ENCODE results near the gene CD200R1. TPM values are rescaled to one million over a fixed set of nuclear protein-coding genes. Genes with fewer than 3 reads are reported as not detected.

CD200R1 gene
- total and polyA plus RNA-seq, 2 experiments from 2014 or later = 0.18 to 0.28 TPM

DNA sequence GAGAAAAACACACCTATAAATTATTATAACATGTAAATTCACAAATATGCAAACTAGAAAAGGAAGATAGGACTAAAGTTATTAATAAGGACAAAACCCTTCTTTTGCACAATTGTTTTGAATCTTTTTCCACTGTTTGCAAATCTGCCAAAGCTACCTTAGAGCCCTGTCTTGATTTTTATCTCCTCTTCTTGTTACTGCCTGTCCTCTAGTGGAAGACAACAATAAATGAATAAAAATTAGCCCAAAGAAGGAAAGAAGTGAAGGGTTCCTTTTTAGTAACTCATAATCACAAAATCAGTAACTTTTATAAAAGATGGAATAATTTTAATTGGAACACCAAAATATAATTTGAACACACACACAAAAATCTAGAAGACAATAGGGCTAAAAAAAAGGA, 2.7 kb downstream of the CD200R1 start (continued):
- TF ChIP-seq, protein P1, sequence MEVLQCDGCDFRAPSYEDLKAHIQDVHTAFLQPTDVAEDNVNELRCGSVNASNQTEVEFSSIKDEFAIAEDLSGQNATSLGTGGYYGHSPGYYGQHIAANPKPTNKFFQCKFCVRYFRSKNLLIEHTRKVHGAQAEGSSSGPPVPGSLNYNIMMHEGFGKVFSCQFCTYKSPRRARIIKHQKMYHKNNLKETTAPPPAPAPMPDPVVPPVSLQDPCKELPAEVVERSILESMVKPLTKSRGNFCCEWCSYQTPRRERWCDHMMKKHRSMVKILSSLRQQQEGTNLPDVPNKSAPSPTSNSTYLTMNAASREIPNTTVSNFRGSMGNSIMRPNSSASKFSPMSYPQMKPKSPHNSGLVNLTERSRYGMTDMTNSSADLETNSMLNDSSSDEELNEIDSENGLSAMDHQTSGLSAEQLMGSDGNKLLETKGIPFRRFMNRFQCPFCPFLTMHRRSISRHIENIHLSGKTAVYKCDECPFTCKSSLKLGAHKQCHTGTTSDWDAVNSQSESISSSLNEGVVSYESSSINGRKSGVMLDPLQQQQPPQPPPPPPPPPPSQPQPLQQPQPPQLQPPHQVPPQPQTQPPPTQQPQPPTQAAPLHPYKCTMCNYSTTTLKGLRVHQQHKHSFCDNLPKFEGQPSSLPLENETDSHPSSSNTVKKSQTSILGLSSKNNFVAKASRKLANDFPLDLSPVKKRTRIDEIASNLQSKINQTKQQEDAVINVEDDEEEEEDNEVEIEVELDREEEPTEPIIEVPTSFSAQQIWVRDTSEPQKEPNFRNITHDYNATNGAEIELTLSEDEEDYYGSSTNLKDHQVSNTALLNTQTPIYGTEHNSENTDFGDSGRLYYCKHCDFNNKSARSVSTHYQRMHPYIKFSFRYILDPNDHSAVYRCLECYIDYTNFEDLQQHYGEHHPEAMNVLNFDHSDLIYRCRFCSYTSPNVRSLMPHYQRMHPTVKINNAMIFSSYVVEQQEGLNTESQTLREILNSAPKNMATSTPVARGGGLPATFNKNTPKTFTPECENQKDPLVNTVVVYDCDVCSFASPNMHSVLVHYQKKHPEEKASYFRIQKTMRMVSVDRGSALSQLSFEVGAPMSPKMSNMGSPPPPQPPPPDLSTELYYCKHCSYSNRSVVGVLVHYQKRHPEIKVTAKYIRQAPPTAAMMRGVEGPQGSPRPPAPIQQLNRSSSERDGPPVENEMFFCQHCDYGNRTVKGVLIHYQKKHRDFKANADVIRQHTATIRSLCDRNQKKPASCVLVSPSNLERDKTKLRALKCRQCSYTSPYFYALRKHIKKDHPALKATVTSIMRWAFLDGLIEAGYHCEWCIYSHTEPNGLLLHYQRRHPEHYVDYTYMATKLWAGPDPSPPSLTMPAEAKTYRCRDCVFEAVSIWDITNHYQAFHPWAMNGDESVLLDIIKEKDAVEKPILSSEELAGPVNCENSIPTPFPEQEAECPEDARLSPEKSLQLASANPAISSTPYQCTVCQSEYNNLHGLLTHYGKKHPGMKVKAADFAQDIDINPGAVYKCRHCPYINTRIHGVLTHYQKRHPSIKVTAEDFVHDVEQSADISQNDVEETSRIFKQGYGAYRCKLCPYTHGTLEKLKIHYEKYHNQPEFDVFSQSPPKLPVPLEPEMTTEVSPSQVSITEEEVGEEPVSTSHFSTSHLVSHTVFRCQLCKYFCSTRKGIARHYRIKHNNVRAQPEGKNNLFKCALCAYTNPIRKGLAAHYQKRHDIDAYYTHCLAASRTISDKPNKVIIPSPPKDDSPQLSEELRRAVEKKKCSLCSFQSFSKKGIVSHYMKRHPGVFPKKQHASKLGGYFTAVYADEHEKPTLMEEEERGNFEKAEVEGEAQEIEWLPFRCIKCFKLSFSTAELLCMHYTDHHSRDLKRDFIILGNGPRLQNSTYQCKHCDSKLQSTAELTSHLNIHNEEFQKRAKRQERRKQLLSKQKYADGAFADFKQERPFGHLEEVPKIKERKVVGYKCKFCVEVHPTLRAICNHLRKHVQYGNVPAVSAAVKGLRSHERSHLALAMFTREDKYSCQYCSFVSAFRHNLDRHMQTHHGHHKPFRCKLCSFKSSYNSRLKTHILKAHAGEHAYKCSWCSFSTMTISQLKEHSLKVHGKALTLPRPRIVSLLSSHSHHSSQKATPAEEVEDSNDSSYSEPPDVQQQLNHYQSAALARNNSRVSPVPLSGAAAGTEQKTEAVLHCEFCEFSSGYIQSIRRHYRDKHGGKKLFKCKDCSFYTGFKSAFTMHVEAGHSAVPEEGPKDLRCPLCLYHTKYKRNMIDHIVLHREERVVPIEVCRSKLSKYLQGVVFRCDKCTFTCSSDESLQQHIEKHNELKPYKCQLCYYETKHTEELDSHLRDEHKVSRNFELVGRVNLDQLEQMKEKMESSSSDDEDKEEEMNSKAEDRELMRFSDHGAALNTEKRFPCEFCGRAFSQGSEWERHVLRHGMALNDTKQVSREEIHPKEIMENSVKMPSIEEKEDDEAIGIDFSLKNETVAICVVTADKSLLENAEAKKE (CRISPR knock-in tag; IDR thresholded peaks at IDR 0.05) = no peak
- TF ChIP-seq NANOG (IDR thresholded peaks at IDR 0.05; ENCODE audit: borderline replicate concordance) = no peak
- TF ChIP-seq, protein P2, sequence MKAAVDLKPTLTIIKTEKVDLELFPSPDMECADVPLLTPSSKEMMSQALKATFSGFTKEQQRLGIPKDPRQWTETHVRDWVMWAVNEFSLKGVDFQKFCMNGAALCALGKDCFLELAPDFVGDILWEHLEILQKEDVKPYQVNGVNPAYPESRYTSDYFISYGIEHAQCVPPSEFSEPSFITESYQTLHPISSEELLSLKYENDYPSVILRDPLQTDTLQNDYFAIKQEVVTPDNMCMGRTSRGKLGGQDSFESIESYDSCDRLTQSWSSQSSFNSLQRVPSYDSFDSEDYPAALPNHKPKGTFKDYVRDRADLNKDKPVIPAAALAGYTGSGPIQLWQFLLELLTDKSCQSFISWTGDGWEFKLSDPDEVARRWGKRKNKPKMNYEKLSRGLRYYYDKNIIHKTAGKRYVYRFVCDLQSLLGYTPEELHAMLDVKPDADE (IDR thresholded peaks at IDR 0.05) = no peak
- no peak for TF ChIP-seq JUNB (IDR thresholded peaks at IDR 0.05; ENCODE audit: unreplicated experiment)
- no peak for TF ChIP-seq STAT1 (IDR thresholded peaks at IDR 0.05; ENCODE audit: unreplicated experiment)
- TF ChIP-seq ZNF331 (CRISPR knock-in tag; IDR thresholded peaks at IDR 0.05; ENCODE audit: low read depth) = no peak
- TF ChIP-seq, protein P3, sequence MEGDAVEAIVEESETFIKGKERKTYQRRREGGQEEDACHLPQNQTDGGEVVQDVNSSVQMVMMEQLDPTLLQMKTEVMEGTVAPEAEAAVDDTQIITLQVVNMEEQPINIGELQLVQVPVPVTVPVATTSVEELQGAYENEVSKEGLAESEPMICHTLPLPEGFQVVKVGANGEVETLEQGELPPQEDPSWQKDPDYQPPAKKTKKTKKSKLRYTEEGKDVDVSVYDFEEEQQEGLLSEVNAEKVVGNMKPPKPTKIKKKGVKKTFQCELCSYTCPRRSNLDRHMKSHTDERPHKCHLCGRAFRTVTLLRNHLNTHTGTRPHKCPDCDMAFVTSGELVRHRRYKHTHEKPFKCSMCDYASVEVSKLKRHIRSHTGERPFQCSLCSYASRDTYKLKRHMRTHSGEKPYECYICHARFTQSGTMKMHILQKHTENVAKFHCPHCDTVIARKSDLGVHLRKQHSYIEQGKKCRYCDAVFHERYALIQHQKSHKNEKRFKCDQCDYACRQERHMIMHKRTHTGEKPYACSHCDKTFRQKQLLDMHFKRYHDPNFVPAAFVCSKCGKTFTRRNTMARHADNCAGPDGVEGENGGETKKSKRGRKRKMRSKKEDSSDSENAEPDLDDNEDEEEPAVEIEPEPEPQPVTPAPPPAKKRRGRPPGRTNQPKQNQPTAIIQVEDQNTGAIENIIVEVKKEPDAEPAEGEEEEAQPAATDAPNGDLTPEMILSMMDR (conservative IDR thresholded peaks at IDR 0.05; ENCODE audit: low read depth in 2 of 2) = no peak; a peak in 1 of 4 replicates
- no peak for TF ChIP-seq CREB1 (CRISPR knock-in tag; IDR thresholded peaks at IDR 0.05; ENCODE audit: low read depth)
- TF ChIP-seq POLR2AphosphoS5 (IDR thresholded peaks at IDR 0.05; ENCODE audit: low read depth) = no peak
- no peak for TF ChIP-seq ZNF114 (CRISPR knock-in tag; IDR thresholded peaks at IDR 0.05)

Measured in GM23338 (cell line).